Activated CD4-positive, alpha-beta T cell treated with anti-CD3 and anti-CD28 coated beads, Interleukin-2, amount 10 ng/mL, durations not matched to agents 7 days and 5 days (primary cell): Measurements from ENCODE around the gene ANKS1B. TPM values are rescaled to one million over a fixed set of nuclear protein-coding genes. Genes with fewer than 3 reads are reported as not detected.
"Not testable (repeated sequence)": the region's sequence is repeated elsewhere in the genome, so short reads cannot be mapped to it uniquely, and the experiment has no call there.

Source experiments
- CTCF ChIA-PET: fragments of 350-600 bp; sonication (Branson Sonifier 250); formaldehyde crosslinking; loops from one replicate; lab custom pipeline; 2021; ENCODE audit warnings: antibody characterized with exemption; lab: Charles Lee
- POLR2A ChIA-PET: fragments of 350-600 bp; sonication (Branson Sonifier 250); formaldehyde crosslinking; loops from one replicate; lab custom pipeline; 2021; ENCODE audit warnings: antibody characterized with exemption; lab: Charles Lee
- DNase-seq: peaks from one replicate; pipeline ENCODE4 v3.0.0-alpha.2; 2020
- H3K27ac Mint-ChIP-seq: one replicate; pipeline ENCODE4 v1.8.0; 2021; ENCODE audit warnings: mild to moderate bottlenecking, moderate library complexity, mixed read lengths
- H3K27me3 Mint-ChIP-seq: one replicate; pipeline ENCODE4 v1.8.0; 2021; ENCODE audit warnings: mixed read lengths
- H3K36me3 Mint-ChIP-seq: one replicate; pipeline ENCODE4 v1.8.0; 2021; ENCODE audit warnings: low read depth, mixed read lengths
- H3K4me1 Mint-ChIP-seq: one replicate; pipeline ENCODE4 v1.8.0; 2021; ENCODE audit warnings: mixed read lengths
- H3K4me3 Mint-ChIP-seq: one replicate; pipeline ENCODE4 v1.8.0; 2021; ENCODE audit warnings: mild to moderate bottlenecking, moderate library complexity, mixed read lengths
- H3K9me3 Mint-ChIP-seq: one replicate; pipeline ENCODE4 v1.8.0; 2021; ENCODE audit warnings: mixed read lengths
- total RNA-seq, 2 experiments: library from RNA; stranded (reverse); gene quantifications; one replicate each; pipeline ENCODE4 v1.2.3, GENCODE V29; 2021

The ANKS1B gene
- total RNA-seq = under 1 TPM; 0.17 to 0.25 TPM

DNA sequence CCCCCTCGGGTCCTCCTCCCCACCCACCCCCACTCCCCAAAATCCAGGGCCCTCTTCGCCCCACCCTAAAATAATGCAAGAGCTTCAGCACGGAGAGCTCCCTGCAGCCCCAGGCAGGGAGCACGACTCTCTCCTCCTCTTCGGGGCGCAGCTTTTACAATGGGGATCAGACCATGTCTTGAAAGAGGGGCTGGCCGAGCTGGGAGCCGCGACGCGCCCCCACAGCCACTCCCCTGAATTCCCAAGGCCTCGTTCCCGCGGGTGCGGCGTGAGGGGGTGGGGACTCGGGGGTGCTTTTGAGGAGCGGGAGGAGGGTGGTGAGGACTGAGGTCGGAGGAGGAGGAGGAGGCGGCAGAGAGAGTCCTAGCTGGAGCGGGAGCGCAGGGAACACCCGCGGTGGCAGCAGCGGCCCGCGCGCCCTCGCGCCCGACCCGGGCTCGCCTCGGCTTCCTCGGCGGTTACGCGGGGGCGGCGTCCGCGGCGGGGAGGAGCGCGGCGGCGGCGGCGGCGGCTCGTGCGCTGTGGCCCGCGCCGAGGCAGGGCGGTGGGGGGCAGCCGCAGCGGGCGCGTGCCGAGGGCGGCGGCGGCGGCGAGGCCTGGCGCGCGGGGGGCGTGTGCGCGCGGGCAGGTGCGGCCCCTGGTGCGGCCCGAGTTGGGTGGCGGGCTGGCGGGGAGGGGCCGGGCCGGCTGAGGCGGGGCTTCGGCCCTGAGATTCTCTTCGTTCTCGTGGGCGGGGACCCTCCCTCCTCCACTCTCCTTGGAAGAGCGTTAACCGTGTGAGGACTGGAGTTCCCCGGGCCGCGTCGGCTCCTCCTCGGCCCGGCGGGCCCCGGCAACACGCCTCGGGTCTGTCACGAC, at the start of gene ANKS1B:
TSS of gene ANKS1B (minus strand) at position 666 of the 858 bp plus-strand sequence. CDS start 699 bp downstream, outside the sequence.
- no peaks in the 10 kb centered on the region for H3K36me3 Mint-ChIP-seq
- POLR2A ChIA-PET = no interaction called here
- H3K27ac Mint-ChIP-seq = no peak within 1 kb of the TSS
- H3K27me3 Mint-ChIP-seq = peaks cover 51% of the 10 kb centered on the region
- peak within 1 kb of the TSS; percentile 61 for H3K4me3 Mint-ChIP-seq
- DNase-seq = no peak
- CTCF ChIA-PET = interaction anchor here (1.7 kb wide), 1 partner anchor 12 kb away, joined by 3 read pairs; no protein-coding TSS in a partner anchor
- peaks cover 13% of the 10 kb centered on the region for H3K4me1 Mint-ChIP-seq
- no peaks in the 10 kb centered on the region for H3K9me3 Mint-ChIP-seq

DNA sequence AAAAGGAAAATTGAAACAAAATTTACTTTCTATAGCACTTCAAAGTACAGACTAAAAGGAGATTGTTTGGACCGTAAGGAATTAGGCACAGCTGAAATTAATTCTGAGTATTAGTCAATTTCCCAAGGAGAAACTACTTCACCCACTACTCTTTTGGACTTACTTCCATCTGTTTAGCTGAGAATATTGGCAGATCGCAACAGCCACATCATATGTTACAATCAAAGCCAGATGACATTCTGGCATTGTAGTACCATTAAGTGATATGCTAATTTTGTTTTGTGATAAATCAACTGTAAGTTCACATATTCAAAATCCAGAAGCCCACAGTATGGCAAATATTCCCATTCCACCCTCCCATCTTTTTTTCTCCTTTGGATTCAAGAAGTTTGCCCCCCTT, 47.1 kb upstream of the ANKS1B start:
- POLR2A ChIA-PET = no interaction called here
- Mint-ChIP-seq H3K9me3 (no peaks in the 10 kb centered on the region), H3K27me3 (no peaks in the 10 kb centered on the region), H3K27ac (no peak overlapping the region), H3K4me1 (no peaks in the 10 kb centered on the region), H3K4me3 (no peak overlapping the region), H3K36me3 (peaks cover 12% of the 10 kb centered on the region)
- no peak for DNase-seq
- CTCF ChIA-PET = interaction anchor here (1.0 kb wide), 1 partner anchor 11 kb away, joined by 4 read pairs; no protein-coding TSS in a partner anchor

DNA sequence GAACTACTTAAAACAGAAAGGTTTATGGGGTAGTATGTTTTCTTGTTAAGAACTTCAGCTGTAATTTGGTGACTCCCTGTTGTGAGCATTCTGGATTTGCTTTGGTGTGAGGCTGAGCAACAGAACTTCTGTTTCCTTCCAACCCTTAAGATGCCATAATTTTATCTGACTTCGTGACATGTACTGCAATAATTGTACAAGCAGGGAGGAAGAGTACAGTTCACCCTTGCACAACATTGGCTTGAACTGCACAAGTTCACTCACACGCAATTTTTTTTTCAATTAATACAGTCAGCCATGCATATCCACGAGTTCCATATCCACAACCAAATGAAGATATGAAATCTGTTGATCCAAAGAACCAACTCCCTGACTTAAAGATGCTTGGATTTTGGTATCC, 42.9 kb upstream of the ANKS1B start:
- Mint-ChIP-seq H3K36me3 (peaks cover 3% of the 10 kb centered on the region), H3K4me1 (no peaks in the 10 kb centered on the region), H3K27me3 (no peaks in the 10 kb centered on the region), H3K27ac (no peak overlapping the region), H3K4me3 (no peak overlapping the region), H3K9me3 (no peaks in the 10 kb centered on the region)
- ChIA-PET POLR2A (no interaction called here), CTCF (no interaction called here)
- DNase-seq = no peak

DNA sequence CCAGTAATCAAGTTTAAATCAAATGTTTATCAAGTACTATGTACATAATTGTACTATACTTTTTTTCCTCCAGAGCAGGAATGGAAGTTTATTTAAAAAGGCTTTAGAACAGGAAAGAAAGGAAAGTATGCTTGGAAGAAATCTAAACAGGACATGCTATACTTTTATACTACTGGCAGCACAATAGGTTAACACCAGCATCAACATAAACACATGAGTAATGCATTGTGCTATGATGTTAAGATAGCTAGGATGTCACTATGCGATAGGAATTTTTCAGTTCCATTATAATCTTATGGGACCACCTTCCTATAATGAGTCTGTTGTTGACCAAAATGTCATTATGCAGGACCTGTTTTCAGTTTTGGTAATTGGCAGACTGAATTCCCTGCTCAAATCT, 41.5 kb upstream of the ANKS1B start:
- H3K4me1 Mint-ChIP-seq = no peaks in the 10 kb centered on the region
- no peak overlapping the region for H3K4me3 Mint-ChIP-seq
- no peaks in the 10 kb centered on the region for H3K27me3 Mint-ChIP-seq
- peaks cover 5% of the 10 kb centered on the region for H3K9me3 Mint-ChIP-seq
- ChIA-PET POLR2A (no interaction called here), CTCF (interaction anchor here (0.6 kb wide), 1 partner anchor 26 kb away, joined by 3 read pairs; no protein-coding TSS in a partner anchor)
- no peak for DNase-seq
- no peak overlapping the region for H3K27ac Mint-ChIP-seq
- no peaks in the 10 kb centered on the region for H3K36me3 Mint-ChIP-seq

DNA sequence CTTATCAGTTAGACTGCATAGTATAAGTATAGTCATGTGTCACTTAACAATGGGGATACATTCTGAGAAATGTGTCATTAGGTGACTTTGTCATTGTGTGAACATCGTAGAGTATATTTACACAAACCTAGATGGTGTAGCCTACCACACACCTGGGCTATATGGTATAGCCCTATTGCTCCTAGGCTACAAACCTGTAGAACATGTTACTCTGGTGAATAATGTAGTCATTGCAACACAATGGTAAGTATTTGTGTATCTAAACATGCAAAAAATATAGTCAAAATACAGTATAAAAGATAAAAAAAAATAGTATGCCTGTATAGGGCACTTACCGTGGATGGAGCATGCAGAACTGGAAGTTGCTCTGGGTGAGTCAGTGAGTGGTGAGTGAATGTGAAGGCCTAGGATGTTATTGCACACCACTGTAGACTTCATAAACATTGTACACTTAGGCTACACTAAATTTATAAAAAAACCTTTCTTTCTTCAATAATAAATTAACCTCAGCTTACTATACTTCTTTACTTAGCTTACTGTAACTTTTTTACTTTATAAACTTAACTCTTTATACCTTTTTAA, 40.3 kb upstream of the ANKS1B start:
- POLR2A ChIA-PET = no interaction called here
- no peak overlapping the region for H3K4me3 Mint-ChIP-seq
- no peak overlapping the region for H3K27ac Mint-ChIP-seq
- DNase-seq = no peak
- H3K9me3 Mint-ChIP-seq = peaks cover 5% of the 10 kb centered on the region
- H3K27me3 Mint-ChIP-seq = no peaks in the 10 kb centered on the region
- CTCF ChIA-PET = no interaction called here
- H3K36me3 Mint-ChIP-seq = no peaks in the 10 kb centered on the region
- no peaks in the 10 kb centered on the region for H3K4me1 Mint-ChIP-seq

GRCh38 chr12:100020370-100020769, 35.6 kb upstream of the ANKS1B start:
- H3K27me3 Mint-ChIP-seq = no peaks in the 10 kb centered on the region
- H3K4me3 Mint-ChIP-seq = no peak overlapping the region
- H3K36me3 Mint-ChIP-seq = no peaks in the 10 kb centered on the region
- POLR2A ChIA-PET = interaction anchor here (0.5 kb wide), 1 partner anchor 1023 kb away, joined by 11 read pairs; no protein-coding TSS in a partner anchor
- H3K4me1 Mint-ChIP-seq = no peaks in the 10 kb centered on the region
- no peak overlapping the region for H3K27ac Mint-ChIP-seq
- peaks cover 5% of the 10 kb centered on the region for H3K9me3 Mint-ChIP-seq
- no peak for DNase-seq
- CTCF ChIA-PET = interaction anchor here (0.6 kb wide), 1 partner anchor 80 kb away, joined by 4 read pairs; no protein-coding TSS in a partner anchor

DNA sequence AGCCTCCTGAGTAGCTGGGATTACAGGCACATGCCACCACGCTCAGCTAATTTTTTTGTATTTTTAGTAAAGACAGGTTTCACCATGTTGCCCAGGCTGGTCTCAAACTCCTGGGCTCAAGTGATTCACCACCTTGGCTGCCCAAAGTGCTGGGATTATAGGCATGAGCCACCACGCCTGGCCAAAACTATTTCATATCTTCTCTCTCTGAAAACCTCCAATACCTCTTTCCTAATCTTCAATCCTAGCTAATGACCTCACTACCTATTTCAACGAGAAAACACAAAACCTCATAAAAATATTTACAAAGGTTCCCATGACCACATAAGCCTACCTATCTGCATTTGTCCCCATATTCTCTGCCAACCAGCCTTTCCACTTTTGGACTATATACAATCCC, 32.3 kb upstream of the ANKS1B start:
- no peak overlapping the region for H3K27ac Mint-ChIP-seq
- no peaks in the 10 kb centered on the region for H3K4me1 Mint-ChIP-seq
- ChIA-PET CTCF (no interaction called here), POLR2A (no interaction called here)
- H3K4me3 Mint-ChIP-seq = no peak overlapping the region
- DNase-seq = no peak
- no peaks in the 10 kb centered on the region for H3K27me3 Mint-ChIP-seq
- no peaks in the 10 kb centered on the region for H3K36me3 Mint-ChIP-seq
- H3K9me3 Mint-ChIP-seq = peaks cover 3% of the 10 kb centered on the region

GRCh38 chr12:100016304-100016703, 31.6 kb upstream of the ANKS1B start:
- H3K36me3 Mint-ChIP-seq = not testable (repeated sequence)

GRCh38 chr12:100005846-100006245, 21.1 kb upstream of the ANKS1B start:
- POLR2A ChIA-PET, H3K4me1 Mint-ChIP-seq, H3K27ac Mint-ChIP-seq, H3K9me3 Mint-ChIP-seq, H3K4me3 Mint-ChIP-seq, CTCF ChIA-PET, DNase-seq, H3K27me3 Mint-ChIP-seq, H3K36me3 Mint-ChIP-seq: not testable (repeated sequence)

More at GRCh38 chr12:100016304-100016703, 31.6 kb upstream of the ANKS1B start:
- CTCF ChIA-PET, DNase-seq, POLR2A ChIA-PET, H3K9me3 Mint-ChIP-seq, H3K27me3 Mint-ChIP-seq, H3K27ac Mint-ChIP-seq, H3K4me1 Mint-ChIP-seq, H3K4me3 Mint-ChIP-seq: not testable (repeated sequence)

DNA sequence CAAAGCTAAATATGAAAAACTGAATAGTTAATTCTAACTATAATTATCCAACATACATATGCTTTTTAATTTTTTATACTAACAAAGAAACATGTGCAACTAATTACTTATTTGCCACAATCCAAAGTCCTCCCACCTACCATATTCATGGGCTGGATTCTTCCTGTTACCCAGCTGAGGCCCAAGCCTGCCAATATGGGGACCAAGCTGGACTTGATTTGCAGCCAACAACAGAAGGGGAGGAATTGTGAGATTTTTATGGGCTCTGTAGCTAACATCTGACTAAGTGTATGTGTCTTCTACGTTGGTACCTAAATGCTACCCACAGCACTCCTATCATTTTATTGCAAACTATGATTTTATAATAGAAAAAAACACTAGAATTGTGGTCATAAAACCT, 13.1 kb upstream of the ANKS1B start:
- Mint-ChIP-seq H3K9me3 (peaks cover 3% of the 10 kb centered on the region), H3K27me3 (no peaks in the 10 kb centered on the region), H3K27ac (no peak overlapping the region), H3K4me3 (no peak overlapping the region), H3K4me1 (no peaks in the 10 kb centered on the region), H3K36me3 (no peaks in the 10 kb centered on the region)
- POLR2A ChIA-PET = no interaction called here
- CTCF ChIA-PET = no interaction called here
- no peak for DNase-seq

- Mint-ChIP-seq H3K4me3 (no peak overlapping the region), H3K4me1 (no peaks in the 10 kb centered on the region), H3K9me3 (peaks cover 3% of the 10 kb centered on the region), H3K36me3 (no peaks in the 10 kb centered on the region), H3K27me3 (peaks cover 1% of the 10 kb centered on the region), H3K27ac (no peak overlapping the region)
- CTCF ChIA-PET = interaction anchor here (0.7 kb wide), 1 partner anchor 90 kb away, joined by 3 read pairs; no protein-coding TSS in a partner anchor
- DNase-seq = no peak
- POLR2A ChIA-PET = no interaction called here
Measured at GRCh38 chr12:99996095-99996494, 11.4 kb upstream of the ANKS1B start.

DNA sequence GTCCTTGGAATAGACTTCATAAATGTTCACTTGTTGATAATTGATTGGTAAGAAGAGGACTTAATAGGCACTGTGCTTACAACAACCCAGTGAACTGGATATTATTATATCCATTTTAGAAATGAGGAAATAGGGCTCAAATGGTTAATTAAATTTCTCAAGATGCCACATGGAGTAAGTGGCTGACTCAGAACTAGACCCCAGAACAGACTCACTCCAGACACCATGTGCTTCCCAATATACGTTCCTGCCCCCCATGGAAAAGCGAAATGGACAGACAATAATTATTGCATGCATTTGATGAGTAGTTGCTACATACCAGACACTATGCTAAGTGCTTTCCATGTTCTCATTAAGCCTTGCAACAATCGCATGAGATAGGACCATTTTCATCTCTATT, 895 bp upstream of the ANKS1B start:
- Mint-ChIP-seq H3K36me3 (no peaks in the 10 kb centered on the region), H3K4me3 (peak overlapping the region; percentile 60), H3K9me3 (no peaks in the 10 kb centered on the region), H3K4me1 (peaks cover 13% of the 10 kb centered on the region), H3K27ac (no peak overlapping the region), H3K27me3 (peaks cover 46% of the 10 kb centered on the region)
- no peak for DNase-seq
- POLR2A ChIA-PET = no interaction called here
- CTCF ChIA-PET = no interaction called here

DNA sequence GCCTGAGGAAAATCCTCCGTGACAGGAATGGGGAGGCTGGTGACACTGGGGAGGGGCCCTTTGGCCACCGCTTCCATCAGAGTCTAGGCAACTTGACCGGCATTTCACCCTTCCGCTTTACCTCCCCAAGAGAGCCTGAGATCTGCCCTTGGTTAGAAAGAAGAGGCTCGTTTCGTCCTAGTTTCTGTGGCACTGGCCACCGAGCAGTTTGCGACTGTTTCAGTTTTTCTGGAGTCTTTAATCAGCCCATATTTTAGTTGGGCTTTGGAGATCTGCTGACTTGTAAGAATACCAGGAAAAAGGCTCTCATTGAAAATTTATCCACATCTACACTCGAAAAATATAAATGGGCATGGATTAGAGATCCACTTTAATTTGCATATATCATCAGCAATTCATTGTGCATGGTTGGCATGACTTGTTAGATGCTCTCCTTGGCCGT, 414 bp upstream of the ANKS1B start:
- ChIA-PET CTCF (no interaction called here), POLR2A (no interaction called here)
- Mint-ChIP-seq H3K4me1 (peaks cover 13% of the 10 kb centered on the region), H3K36me3 (no peaks in the 10 kb centered on the region), H3K9me3 (no peaks in the 10 kb centered on the region), H3K27ac (no peak overlapping the region), H3K27me3 (peaks cover 46% of the 10 kb centered on the region), H3K4me3 (peak overlapping the region; percentile 60)
- no peak for DNase-seq
